AG09319 (cell line): ENCODE results near the gene BCAS1.

Experiments used
- DNase-seq: peaks from one replicate; pipeline ENCODE4 v3.0.0-alpha.2; 2010; ENCODE audit warnings: low read depth; ENCODE audit errors: extremely low read depth
- TF ChIP-seq, protein P1 (sequence below): IDR thresholded peaks from 2 replicates; pipeline ENCODE4 v1.5.1; 2011; ENCODE audit warnings: low read depth, mild to moderate bottlenecking, inconsistent platforms, low read length, moderate library complexity

The BCAS1 gene

DNA sequence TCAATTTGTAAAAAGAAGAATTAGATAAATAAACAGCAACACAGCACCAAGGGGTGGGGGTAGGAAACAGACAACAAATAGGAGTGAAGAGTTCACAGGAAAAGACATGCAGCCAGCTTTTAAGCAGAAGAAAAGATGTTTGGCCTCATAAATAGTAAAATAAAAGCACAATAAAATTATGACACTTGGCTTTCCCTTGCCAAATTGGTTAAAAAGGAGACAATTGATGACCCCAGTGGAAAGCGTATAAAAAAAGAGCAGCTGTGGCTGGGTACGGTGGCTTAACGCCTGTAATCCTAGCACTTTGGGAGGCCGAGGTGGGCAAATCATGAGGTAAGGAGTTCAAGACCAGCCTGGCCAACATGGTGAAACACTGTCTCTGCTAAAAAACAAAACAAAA, 29.1 kb downstream of the BCAS1 start:
- TF ChIP-seq, protein P1, sequence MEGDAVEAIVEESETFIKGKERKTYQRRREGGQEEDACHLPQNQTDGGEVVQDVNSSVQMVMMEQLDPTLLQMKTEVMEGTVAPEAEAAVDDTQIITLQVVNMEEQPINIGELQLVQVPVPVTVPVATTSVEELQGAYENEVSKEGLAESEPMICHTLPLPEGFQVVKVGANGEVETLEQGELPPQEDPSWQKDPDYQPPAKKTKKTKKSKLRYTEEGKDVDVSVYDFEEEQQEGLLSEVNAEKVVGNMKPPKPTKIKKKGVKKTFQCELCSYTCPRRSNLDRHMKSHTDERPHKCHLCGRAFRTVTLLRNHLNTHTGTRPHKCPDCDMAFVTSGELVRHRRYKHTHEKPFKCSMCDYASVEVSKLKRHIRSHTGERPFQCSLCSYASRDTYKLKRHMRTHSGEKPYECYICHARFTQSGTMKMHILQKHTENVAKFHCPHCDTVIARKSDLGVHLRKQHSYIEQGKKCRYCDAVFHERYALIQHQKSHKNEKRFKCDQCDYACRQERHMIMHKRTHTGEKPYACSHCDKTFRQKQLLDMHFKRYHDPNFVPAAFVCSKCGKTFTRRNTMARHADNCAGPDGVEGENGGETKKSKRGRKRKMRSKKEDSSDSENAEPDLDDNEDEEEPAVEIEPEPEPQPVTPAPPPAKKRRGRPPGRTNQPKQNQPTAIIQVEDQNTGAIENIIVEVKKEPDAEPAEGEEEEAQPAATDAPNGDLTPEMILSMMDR: no peak
- no peak for DNase-seq

DNA sequence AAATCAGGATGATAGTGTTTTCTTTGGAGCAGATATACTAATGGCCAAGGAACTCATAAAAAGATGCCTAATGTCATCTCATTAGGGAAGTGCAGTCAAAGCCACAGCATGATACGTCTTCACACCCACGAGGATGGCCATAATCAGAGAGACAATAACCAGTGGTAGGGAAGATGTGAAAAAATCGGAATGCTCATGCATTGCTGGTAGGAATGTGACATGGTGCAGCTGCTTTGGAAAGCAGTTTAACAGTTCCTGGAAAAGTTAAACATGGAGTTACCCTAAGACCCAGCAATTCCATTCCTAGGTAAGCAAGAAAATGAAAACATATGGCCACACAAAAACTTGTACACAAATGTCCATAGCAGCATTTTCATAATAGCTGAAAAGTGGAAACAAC, 29.9 kb downstream of the BCAS1 start:
- TF ChIP-seq, protein P1: no peak
- DNase-seq: no peak

DNA sequence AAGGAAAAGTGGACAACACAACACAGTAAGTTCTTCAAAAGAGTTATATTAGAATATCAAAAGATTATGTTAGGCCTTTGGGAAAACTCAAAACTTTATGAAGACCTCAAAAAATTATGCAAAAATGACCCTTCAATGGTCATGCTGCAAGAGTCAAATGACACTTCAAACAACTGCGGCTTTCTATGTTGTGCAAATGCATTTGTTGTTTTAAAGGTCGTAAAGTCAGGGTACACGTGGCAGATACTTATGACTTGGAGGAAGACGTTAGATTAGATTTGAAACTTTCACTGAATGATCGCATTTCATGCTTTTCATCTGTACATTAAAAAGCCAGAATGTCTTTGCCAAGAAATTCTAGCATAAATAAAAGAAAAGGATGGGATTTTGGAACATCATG, 31.4 kb downstream of the BCAS1 start:
- no peak for DNase-seq
- TF ChIP-seq, protein P1: no peak

DNA sequence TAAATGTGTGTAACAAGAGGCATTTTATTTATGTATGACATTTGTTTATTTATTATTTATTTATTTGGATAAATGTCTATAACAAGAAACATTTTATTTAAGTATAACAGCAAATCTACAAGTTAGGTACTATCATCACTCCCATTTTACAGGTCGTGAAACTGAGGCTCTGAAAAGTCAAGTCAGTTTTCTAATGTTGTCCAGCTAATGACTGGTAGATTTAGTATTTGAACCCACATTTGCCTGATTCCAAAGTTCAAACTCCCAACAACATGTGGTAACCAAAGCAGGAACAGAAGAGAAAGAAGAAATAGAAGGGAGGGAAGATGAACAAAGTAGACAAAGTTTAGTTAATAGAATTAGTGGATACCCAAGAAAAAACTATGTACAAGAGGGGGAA, 32.9 kb downstream of the BCAS1 start:
- TF ChIP-seq, protein P1: no peak
- no peak for DNase-seq

DNA sequence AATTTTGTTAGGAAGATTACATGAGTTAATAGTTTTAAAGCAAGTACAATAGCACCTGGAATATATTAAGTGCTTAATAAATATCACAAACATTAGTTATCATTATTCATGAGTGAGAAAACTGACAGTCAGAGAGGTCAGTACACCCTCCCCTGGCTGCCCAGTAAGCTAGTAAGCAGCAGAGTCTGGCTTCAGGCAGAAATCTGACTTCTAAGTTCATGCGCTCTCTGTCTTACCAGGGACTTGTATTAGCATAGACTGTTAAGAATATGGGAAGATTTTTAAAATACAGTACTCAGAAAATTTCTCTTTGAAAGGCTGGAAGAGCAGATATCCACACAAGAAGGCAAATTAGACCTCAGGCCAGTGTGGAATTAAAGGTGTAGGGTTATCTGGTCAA, 40.8 kb downstream of the BCAS1 start:
- TF ChIP-seq, protein P1: no peak
- no peak for DNase-seq

DNA sequence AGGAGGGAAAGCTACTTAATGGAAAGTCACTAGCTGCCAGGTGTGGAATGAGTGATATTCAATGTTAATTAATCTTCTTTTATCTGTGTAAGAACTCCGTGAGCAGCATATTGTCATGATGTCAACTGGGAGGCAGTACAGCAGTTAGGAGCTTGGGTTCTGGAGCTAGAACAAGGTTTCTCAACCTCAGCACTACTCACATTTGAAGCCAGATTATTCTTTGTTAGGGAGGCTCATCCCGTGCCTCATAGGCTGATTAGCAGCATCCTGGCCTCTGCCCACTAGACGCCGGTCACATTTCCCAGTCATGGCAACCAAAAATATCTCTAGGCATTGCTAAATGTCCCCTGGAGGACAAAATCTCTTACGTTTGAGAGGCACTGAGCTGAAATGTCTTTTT, 41.2 kb downstream of the BCAS1 start:
- TF ChIP-seq, protein P1: no peak
- DNase-seq: no peak

DNA sequence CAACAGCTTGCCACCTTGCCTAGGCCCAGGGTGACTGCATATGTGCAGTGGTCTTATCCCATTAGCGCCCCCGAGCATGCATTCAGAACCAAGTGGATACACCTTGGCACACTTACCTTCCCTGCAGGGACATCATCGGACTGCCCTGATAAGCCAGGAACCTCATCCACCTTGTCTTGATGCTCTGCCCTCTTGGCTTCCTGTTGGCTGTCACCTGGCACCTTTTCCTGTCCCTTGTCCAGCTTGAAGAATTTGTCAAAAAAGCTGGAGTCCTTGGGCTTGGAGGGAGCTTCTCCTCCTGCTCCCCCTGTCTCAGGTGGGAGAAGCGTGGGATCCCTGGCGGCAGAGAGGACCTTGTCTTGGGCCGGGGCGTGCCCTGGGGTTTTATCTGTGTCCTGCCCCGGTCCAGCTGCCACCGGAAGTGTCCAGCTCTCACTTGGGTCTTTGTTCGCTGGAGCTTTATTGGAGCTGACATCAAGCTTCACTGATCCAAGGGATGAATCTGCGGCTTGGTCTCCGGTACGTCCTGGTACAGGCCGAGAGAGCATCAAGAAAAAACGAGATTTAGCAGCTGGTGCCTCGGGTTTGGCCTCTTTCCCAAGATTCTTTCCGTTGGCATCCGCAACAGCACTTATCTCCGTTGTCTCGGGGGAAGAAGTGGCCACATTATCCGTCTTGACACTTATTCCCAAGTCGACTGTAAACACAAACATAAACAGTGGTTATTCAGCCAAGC, 42.0 kb downstream of the BCAS1 start:
- no peak for DNase-seq
- TF ChIP-seq, protein P1: no peak
